Fibroblast of lung (primary cell): ENCODE measurements around the gene CCDC152.

Experiments
- CTCF ChIP-seq, 2 donors: IDR thresholded peaks in 1 of 2; conservative IDR thresholded peaks in 1 of 2; 1 replicate in 1 of 2; 2 replicates in 1 of 2; pipeline ENCODE4 v1.5.1; 2011 to 2012; ENCODE audit warnings: low read length in 2 of 2, control low read depth in 1 of 2, inconsistent platforms in 1 of 2, low read depth in 1 of 2, mild to moderate bottlenecking in 1 of 2
- EZH2 ChIP-seq: IDR thresholded peaks from 2 replicates; pipeline ENCODE4 v1.5.1; 2012; ENCODE audit warnings: low read length, control low read depth, mild to moderate bottlenecking; ENCODE audit errors: missing control alignments

GRCh38 chr5:42784132-42784531, 27.5 kb downstream of the CCDC152 start:
- TF ChIP-seq EZH2 (no peak), CTCF (conservative IDR thresholded peaks at IDR 0.05 in 1 of 2, IDR thresholded peaks at IDR 0.05 in 1 of 2; ENCODE audit: low read depth in 1 of 2, low read length in 2 of 2) (no peak)
